KOPT-K1 (cell line): ENCODE results near the gene SZRD1.
A peak's percentile ranks its signal among the peaks of the same experiment; 100 is the strongest.
"Not testable (repeated sequence)": the region's sequence is repeated elsewhere in the genome, so short reads cannot be mapped to it uniquely, and the experiment has no call there.

Source experiments
- H3K27ac ChIP-seq: fragments of 200-600 bp; sonication (generic); 2 replicates; pipeline ENCODE4 v1.5.1; 2016; ENCODE audit warnings: antibody characterized with exemption, mild to moderate bottlenecking, low read depth, low read length; ENCODE audit not compliant: poor library complexity, severe bottlenecking
- H3K36me3 ChIP-seq: fragments of 200-600 bp; sonication (generic); 2 replicates; pipeline ENCODE4 v1.5.1; 2017; ENCODE audit warnings: antibody characterized with exemption, mild to moderate bottlenecking, low read length, moderate library complexity; ENCODE audit not compliant: insufficient read depth
- H3K9me3 ChIP-seq: fragments of 200-600 bp; sonication (generic); 2 replicates; pipeline ENCODE4 v1.5.1; 2017; ENCODE audit warnings: antibody characterized with exemption, low read length, mild to moderate bottlenecking; ENCODE audit not compliant: insufficient read depth, poor library complexity, severe bottlenecking

Gene SZRD1

GRCh38 chr1:16351994-16352841 is 14.8 kb upstream of the SZRD1 start, which contains the start of gene FBXO42:
FBXO42 (minus strand) TSS chr1:16352480; CDS start chr1:16315418, 37,062 bp downstream.
- Histone ChIP-seq H3K9me3 (no peaks in the 10 kb centered on the region), H3K36me3 (no peaks in the 10 kb centered on the region), H3K27ac (peak within 1 kb of the TSS; percentile 87)

DNA sequence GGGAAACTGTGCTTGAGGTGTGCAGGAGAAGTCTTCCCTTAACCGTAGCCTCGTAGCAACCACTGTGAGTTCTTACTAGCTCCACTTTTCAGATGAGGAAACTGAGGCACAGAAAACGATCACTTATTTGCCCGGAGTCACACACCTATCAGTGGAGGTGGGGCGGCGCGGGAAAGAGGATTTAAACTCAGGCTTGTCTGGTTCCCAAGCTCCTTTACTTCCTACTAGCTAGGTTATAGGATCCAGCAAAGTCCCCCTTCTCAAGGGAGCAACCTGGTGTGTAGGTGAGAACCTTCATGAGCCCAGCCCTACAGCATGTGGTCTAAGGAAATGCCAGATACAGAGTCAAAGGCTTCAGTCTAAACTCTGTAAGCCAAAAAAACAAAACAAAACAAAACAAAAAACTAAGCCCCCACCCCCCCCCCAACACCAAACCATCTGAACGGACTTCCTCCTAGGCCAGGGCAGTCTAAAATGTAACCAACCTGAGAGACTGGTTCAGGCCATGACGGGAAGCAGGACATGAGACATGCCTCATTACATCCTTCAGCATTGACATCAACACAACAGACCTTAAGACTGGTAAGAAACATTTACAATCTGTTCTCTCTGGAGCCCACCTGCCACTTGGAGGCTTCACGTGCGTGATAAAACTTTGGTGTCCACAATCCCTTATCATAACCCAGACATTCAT is 14.1 kb upstream of the SZRD1 start:
- H3K27ac ChIP-seq = peak overlapping the region; percentile 87

GRCh38 chr1:16354619-16355018 is 12.4 kb upstream of the SZRD1 start:
- Histone ChIP-seq H3K27ac (no peak overlapping the region), H3K9me3 (no peaks in the 10 kb centered on the region)

More for the DNA sequence above, 14.1 kb upstream of the SZRD1 start:
- Histone ChIP-seq H3K9me3 (no peaks in the 10 kb centered on the region), H3K36me3 (no peaks in the 10 kb centered on the region)

DNA sequence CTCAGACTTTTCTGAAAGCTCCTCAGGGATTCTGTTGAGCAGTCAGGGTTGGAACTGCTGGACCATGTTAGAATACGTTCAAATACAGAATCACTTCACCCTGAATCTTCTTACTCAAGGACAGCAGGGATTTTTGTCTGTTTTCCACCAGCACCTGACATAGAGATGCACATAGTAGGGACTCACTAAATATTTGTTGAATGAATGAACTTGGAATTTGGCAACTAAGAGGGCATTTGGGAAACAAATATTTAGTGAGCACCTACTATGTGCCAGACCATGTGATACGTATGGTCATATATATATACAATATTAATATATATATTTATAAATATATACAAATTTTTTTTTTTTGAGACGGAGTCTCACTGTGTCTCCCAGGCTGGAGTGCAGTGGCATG is 10.2 kb upstream of the SZRD1 start:
- Histone ChIP-seq H3K36me3 (no peaks in the 10 kb centered on the region), H3K27ac (no peak overlapping the region), H3K9me3 (no peaks in the 10 kb centered on the region)

More at GRCh38 chr1:16354619-16355018, 12.4 kb upstream of the SZRD1 start:
- no peaks in the 10 kb centered on the region for H3K36me3 ChIP-seq

DNA sequence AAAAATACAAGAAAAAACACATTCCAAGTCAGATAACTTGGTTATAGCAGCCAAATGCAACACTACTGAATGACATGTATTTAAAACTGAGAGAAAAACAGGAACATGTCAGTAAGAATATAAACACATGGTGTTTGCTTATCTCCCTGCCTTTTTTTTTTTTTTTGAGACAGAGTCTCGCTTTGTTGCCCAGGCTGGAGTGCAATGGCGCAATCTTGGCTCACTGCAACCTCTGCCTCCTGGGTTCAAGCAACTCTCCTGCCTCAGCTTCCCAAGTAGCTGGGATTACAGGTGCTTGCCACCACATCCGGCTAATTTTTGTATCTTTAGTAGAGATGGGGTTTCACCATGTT is 1.9 kb upstream of the SZRD1 start:
- not testable (repeated sequence) for H3K36me3 ChIP-seq, H3K27ac ChIP-seq, H3K9me3 ChIP-seq

GRCh38 chr1:16367258-16367967 is 371 bp downstream of the SZRD1 start:
- H3K9me3 ChIP-seq = no peaks in the 10 kb centered on the region
- peak overlapping the region; percentile 92 for H3K27ac ChIP-seq
- H3K36me3 ChIP-seq = peaks cover 2% of the 10 kb centered on the region

GRCh38 chr1:16367968-16368890 is 1.2 kb downstream of the SZRD1 start:
- Histone ChIP-seq H3K36me3 (peaks cover 9% of the 10 kb centered on the region), H3K27ac (peak overlapping the region; percentile 92), H3K9me3 (no peaks in the 10 kb centered on the region)

GRCh38 chr1:16369821-16370220 is 2.8 kb downstream of the SZRD1 start:
- Histone ChIP-seq H3K36me3 (peaks cover 19% of the 10 kb centered on the region), H3K27ac (no peak overlapping the region), H3K9me3 (no peaks in the 10 kb centered on the region)

GRCh38 chr1:16371725-16372124 is 4.7 kb downstream of the SZRD1 start:
- no peak overlapping the region for H3K27ac ChIP-seq
- no peaks in the 10 kb centered on the region for H3K9me3 ChIP-seq
- H3K36me3 ChIP-seq = peaks cover 27% of the 10 kb centered on the region

DNA sequence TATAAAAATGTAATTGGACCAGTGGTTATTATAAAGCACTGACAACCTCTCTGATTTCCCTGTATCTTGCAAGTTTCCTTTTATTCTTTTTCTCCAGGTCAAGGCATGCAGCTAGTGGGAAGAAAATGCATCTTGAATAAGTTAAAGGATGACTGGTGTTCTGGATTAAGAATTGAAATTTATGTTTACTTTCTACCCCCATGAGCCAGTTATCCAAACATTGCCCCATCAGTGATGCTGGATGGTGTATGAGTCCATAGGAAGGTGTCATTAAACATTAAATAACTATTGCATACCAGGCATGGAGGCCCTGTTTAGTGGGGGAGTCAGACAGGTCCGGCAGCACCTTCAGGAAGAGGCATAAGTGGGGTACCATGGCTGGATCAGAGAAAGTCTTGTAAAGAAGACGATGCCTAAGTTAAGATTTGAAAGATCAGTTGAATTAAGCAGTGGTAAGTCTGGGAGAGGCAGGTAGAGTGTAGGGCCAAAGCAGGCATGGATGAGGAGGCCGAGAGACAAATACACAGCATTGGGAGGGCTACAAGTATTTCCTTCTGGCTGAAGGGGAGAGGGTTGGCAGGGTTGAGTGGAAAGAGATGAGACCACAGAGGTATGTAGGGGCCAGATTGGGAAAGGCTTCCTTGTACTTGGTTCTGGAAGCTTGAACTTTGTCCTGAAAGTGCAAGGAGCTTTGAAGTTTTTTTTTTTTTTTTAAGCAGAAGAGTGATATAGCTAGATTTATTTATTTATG is 5.7 kb downstream of the SZRD1 start:
- no peaks in the 10 kb centered on the region for H3K9me3 ChIP-seq
- peaks cover 30% of the 10 kb centered on the region for H3K36me3 ChIP-seq
- H3K27ac ChIP-seq = no peak overlapping the region

- H3K36me3 ChIP-seq = peaks cover 31% of the 10 kb centered on the region
- no peak overlapping the region for H3K27ac ChIP-seq
- no peaks in the 10 kb centered on the region for H3K9me3 ChIP-seq
These were observed 7.2 kb downstream of the SZRD1 start for GRCh38 chr1:16374266-16374665.

GRCh38 chr1:16375521-16376340 is 8.7 kb downstream of the SZRD1 start:
- H3K27ac ChIP-seq = no peak overlapping the region
- no peaks in the 10 kb centered on the region for H3K9me3 ChIP-seq
- peaks cover 31% of the 10 kb centered on the region for H3K36me3 ChIP-seq

GRCh38 chr1:16376971-16377370 is 9.9 kb downstream of the SZRD1 start:
- Histone ChIP-seq H3K9me3 (no peaks in the 10 kb centered on the region), H3K27ac (no peak overlapping the region), H3K36me3 (peaks cover 31% of the 10 kb centered on the region)
